ENCODE measurements around the gene ADGRG4. TPM values are rescaled to one million over a fixed set of nuclear protein-coding genes. Genes with fewer than 3 reads are reported as not detected.

The ADGRG4 gene
- total RNA-seq, 4 donors from 2014 or later, result under 0.01 TPM; not detected in 3

- Histone ChIP-seq H3K27me3 (no peaks in the 10 kb centered on the region), H3K36me3 (no peaks in the 10 kb centered on the region), H3K4me1 (no peaks in the 10 kb centered on the region), H3K4me3 (replicated peaks in 1 of 3) (no peak overlapping the region), H3K9me3 (no peaks in the 10 kb centered on the region), H3K27ac (no peak overlapping the region)
- no peak for TF ChIP-seq POLR2A (IDR thresholded peaks at IDR 0.05)
- TF ChIP-seq CTCF (IDR thresholded peaks at IDR 0.05), result no peak
- no peak for DNase-seq
- intact Hi-C loops (cut with DNase I), result no loop called here
- 67 to 82% methylated on average over 8 of the region's 8 CpGs for WGBS, 2 donors
Observed at GRCh38 chrX:136450050-136450830, 149.5 kb downstream of the ADGRG4 start.

DNA sequence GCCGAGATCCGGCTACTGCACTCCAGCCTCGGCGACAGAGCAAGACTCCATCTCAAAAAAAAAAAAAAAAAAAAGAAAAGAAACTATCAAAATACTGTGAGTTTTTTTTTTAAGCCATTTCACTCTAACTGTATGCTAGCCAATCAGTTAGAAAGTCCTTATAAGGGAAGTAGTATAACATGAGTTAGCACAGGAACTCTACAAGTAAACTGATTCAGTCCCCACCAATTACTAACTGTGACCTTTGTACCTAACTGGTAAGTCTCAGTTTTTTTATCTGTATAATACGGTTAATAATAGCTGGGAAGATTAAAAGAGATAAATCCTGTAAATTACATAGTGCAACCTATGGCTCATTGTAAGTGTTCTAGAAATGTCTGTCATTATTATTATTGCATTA, 151.9 kb downstream of the ADGRG4 start:
- no peak overlapping the region for H3K27ac ChIP-seq
- no peaks in the 10 kb centered on the region for H3K9me3 ChIP-seq
- WGBS, 2 donors, result 87 to 94% methylated on average over 5 of the region's 5 CpGs
- intact Hi-C loops (cut with DNase I), result no loop called here
- TF ChIP-seq CTCF (IDR thresholded peaks at IDR 0.05) (no peak), POLR2A (IDR thresholded peaks at IDR 0.05) (no peak)
- no peaks in the 10 kb centered on the region for H3K27me3 ChIP-seq
- no peaks in the 10 kb centered on the region for H3K36me3 ChIP-seq
- H3K4me1 ChIP-seq, result no peaks in the 10 kb centered on the region
- H3K4me3 ChIP-seq (replicated peaks in 1 of 3), result no peak overlapping the region
- DNase-seq, result no peak

DNA sequence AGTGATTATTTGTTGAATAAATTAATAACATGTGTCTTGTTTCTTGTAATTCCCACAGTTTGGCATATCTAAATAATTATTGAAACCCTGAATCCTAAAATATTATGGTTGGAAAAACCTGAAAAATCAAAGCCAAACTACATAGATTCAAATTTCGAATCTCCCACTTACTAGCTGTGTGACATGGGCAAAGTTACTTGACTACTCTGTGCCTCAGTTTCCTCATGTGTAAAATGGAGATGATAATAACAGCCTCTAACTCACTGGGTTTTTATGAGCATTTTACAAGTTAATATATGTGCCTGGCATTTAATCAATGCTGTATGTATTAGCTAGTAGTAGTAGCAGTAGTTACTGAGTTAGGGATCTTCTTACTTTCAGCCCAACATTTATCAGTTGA, 152.4 kb downstream of the ADGRG4 start:
- Histone ChIP-seq H3K4me3 (replicated peaks in 1 of 3) (no peak overlapping the region), H3K4me1 (no peaks in the 10 kb centered on the region), H3K9me3 (no peaks in the 10 kb centered on the region), H3K36me3 (no peaks in the 10 kb centered on the region), H3K27ac (no peak overlapping the region), H3K27me3 (no peaks in the 10 kb centered on the region)
- intact Hi-C loops (cut with DNase I), result no loop called here
- DNase-seq, result no peak
- 65 to 91% methylated on average over 1 of the region's 1 CpG for WGBS, 2 donors
- TF ChIP-seq CTCF (IDR thresholded peaks at IDR 0.05) (no peak), POLR2A (IDR thresholded peaks at IDR 0.05) (no peak)

- H3K4me1 ChIP-seq, result no peaks in the 10 kb centered on the region
- H3K36me3 ChIP-seq, result no peaks in the 10 kb centered on the region
- no peaks in the 10 kb centered on the region for H3K27me3 ChIP-seq
- intact Hi-C loops (cut with DNase I), result no loop called here
- H3K27ac ChIP-seq, result no peak overlapping the region
- H3K9me3 ChIP-seq, result no peaks in the 10 kb centered on the region
- H3K4me3 ChIP-seq (replicated peaks in 1 of 3), result no peak overlapping the region
- DNase-seq, result no peak
- 47 to 57% methylated on average over 1 of the region's 1 CpG for WGBS, 2 donors
- no peak for TF ChIP-seq POLR2A (IDR thresholded peaks at IDR 0.05)
- TF ChIP-seq CTCF (IDR thresholded peaks at IDR 0.05), result no peak
Observed at GRCh38 chrX:136453771-136454170, 153.0 kb downstream of the ADGRG4 start.

DNA sequence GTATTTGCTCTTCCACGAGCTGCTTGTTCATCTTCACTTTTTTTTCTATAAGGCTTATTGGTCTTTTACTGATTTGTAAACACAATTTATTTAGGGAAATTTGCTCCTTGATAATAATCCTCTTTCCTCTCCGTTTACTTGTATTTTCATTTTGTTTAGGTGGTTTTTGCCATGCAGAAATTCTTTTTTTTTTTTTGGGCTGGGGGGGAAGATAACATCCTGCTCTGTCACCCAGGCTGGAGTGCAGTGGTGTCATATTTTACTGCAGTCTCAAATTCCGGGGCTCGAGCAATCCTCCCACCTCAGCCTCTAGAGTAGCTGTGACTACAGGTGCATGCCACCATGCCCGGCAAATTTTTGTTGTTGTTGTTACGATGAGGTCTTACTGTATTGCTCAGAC, 155.4 kb downstream of the ADGRG4 start:
- Histone ChIP-seq H3K4me3 (replicated peaks in 1 of 3) (no peak overlapping the region), H3K27ac (no peak overlapping the region), H3K4me1 (no peaks in the 10 kb centered on the region), H3K27me3 (no peaks in the 10 kb centered on the region), H3K36me3 (no peaks in the 10 kb centered on the region), H3K9me3 (no peaks in the 10 kb centered on the region)
- intact Hi-C loops (cut with DNase I), result no loop called here
- TF ChIP-seq POLR2A (IDR thresholded peaks at IDR 0.05) (no peak), CTCF (IDR thresholded peaks at IDR 0.05) (no peak)
- 84 to 89% methylated on average over 6 of the region's 6 CpGs for WGBS, 2 donors
- DNase-seq, result no peak
